ENCODE data around the gene ZNF552.
"Not testable (repeated sequence)": the region's sequence is repeated elsewhere in the genome, so short reads cannot be mapped to it uniquely, and the experiment has no call there.

Gene ZNF552

DNA sequence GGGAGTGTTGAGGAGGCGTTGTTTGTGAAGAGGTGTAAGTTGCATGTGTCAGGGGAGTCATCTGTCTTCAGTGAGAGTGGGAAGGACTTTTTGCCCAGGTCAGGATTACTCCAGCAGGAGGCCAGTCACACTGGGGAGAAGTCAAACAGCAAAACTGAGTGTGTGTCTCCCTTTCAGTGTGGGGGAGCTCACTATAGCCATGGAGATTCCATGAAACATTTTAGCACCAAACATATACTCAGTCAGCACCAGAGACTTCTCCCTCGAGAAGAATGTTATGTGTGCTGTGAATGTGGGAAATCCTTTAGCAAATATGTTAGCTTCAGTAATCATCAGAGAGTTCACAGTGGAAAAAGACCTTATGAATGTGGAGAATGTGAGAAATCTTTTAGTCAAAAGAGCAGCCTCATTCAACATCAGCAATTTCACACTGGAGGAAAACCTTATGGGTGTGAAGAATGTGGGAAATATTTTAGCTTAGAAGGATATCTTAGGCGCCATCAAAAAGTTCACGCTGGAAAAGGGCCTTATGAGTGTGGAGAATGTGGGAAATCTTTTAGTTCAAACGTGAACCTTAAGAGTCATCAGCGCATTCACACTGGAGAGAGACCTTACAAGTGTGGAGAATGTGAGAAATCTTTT lies 26.5 kb upstream of the ZNF552 start:
- TF ChIP-seq, protein P1, sequence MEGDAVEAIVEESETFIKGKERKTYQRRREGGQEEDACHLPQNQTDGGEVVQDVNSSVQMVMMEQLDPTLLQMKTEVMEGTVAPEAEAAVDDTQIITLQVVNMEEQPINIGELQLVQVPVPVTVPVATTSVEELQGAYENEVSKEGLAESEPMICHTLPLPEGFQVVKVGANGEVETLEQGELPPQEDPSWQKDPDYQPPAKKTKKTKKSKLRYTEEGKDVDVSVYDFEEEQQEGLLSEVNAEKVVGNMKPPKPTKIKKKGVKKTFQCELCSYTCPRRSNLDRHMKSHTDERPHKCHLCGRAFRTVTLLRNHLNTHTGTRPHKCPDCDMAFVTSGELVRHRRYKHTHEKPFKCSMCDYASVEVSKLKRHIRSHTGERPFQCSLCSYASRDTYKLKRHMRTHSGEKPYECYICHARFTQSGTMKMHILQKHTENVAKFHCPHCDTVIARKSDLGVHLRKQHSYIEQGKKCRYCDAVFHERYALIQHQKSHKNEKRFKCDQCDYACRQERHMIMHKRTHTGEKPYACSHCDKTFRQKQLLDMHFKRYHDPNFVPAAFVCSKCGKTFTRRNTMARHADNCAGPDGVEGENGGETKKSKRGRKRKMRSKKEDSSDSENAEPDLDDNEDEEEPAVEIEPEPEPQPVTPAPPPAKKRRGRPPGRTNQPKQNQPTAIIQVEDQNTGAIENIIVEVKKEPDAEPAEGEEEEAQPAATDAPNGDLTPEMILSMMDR (IDR thresholded peaks at IDR 0.05; ENCODE audit: insufficient read depth, low read length, poor library complexity, severe bottlenecking): no peak
- Histone ChIP-seq H3K4me3 (replicated peaks; ENCODE audit: low read depth, low read length) (no peak overlapping the region), H3K27me3 (replicated peaks; ENCODE audit: control insufficient read depth, insufficient read depth, low read length) (no peaks in the 10 kb centered on the region), H3K36me3 (ENCODE audit: control insufficient read depth, insufficient read depth, low read length) (peaks cover 10% of the 10 kb centered on the region)
- no peak for DNase-seq (ENCODE audit: extremely low read depth, insufficient read length)

DNA sequence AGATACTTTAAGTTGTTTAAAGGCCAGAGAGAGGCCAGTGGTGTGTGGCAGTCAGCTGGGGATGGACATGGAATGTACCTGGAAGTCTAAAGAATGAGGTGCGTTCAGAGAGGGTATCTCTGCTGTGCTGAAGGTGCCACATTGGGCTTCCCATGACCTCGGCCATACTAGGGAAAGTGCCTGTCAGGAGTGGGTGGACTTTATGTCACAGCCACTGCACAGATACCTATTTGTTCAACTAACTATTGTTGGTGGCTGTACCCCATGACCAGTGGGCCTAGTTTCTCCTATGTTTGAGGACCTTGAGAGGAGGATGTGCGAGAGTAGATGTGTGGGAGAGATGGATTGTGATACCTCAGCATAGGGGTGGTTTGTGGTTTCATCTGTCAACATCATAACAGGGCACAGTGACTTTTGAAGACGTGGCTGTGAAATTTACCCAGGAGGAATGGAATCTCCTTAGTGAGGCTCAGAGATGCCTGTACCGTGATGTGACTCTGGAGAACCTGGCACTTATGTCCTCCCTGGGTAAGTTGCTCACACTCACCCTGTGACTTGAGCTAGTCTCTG lies 24.0 kb upstream of the ZNF552 start:
- H3K36me3 ChIP-seq (ENCODE audit: control insufficient read depth, insufficient read depth, low read length); DNase-seq (ENCODE audit: extremely low read depth, insufficient read length); H3K4me3 ChIP-seq (replicated peaks; ENCODE audit: low read depth, low read length): not testable (repeated sequence)

DNA sequence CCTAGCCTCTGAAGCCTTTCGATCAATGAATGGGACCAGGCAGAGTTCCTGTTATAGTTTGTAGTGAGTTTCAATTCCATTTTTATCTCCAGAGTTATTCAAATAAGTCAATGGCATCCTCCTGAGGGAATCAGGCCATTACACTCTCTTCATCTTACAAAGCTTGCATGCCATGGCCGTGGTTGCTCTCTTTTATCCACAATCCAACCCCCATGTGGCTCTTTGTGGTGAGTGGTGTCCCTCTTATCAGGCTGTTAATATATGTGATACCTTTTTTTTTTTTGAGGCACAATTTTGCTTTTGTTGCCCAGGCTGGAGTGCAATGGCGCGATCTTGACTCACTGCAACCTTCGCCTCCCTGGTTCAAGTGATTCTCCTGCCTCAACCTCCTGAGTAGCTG lies 22.3 kb upstream of the ZNF552 start:
- H3K4me3 ChIP-seq (replicated peaks; ENCODE audit: low read depth, low read length); H3K27me3 ChIP-seq (replicated peaks; ENCODE audit: control insufficient read depth, insufficient read depth, low read length); H3K36me3 ChIP-seq (ENCODE audit: control insufficient read depth, insufficient read depth, low read length); DNase-seq (ENCODE audit: extremely low read depth, insufficient read length): not testable (repeated sequence)

More for the DNA sequence above, 24.0 kb upstream of the ZNF552 start:
- not testable (repeated sequence) for H3K27me3 ChIP-seq (replicated peaks; ENCODE audit: control insufficient read depth, insufficient read depth, low read length)

DNA sequence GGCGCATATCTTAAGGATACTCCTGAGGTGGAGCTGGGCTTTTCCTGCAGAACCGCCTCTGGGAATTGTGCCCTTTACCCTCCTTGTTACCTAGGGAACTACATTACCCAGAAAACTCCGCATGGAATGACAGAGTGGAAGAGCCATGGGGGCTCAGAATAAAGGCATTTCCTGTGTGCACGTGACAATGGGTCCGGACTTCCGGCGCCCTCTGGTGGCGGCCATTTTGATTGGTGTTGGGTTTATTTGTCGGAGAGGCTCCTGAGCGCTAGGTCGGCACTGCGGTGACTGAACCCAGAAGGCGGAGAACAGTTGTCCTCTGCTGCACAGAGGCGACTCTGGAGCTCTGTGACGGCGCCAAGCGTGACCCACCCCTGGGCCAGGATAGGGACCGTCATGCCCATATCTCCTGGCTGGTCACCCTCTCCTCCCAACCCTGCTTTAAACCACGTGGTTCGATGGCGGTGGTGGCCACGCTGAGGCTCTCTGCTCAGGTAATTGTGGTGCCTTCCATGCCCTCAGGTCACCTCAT lies 15.4 kb upstream of the ZNF552 start, which contains the start of gene ZNF587B:
Gene ZNF587B, plus strand, starts transcription at position 229 of the 532 bp plus-strand sequence. Its CDS starts 230 bp downstream, at position 459.
- TF ChIP-seq, protein P1 (IDR thresholded peaks at IDR 0.05; ENCODE audit: insufficient read depth, low read length, poor library complexity, severe bottlenecking): peak; percentile 38
- Histone ChIP-seq H3K27me3 (replicated peaks; ENCODE audit: control insufficient read depth, insufficient read depth, low read length) (no peaks in the 10 kb centered on the region), H3K4me3 (replicated peaks; ENCODE audit: low read depth, low read length) (no peak within 1 kb of the TSS), H3K36me3 (ENCODE audit: control insufficient read depth, insufficient read depth, low read length) (no peaks in the 10 kb centered on the region; the same call in none of the 2 replicates)
- peak; percentile 18 for DNase-seq (ENCODE audit: extremely low read depth, insufficient read length)

DNA sequence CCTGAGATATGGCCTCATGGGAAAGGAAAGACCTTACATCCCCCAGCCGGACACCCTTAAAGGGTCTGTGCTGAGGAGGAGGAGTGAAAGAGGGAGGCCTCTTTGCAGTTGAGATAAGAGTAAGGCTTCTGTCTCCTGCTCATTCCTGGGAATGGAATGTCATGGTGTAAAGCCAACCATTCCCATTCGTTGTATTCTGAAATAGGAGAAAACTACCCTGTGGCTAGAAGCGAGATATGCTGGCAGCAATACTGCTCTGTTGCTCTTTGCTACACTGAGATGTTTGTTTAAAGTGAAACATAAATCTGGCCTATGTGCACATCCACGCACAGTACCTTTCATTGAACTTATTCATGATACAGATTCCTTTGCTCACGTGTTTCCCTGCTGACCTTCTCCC lies 14.6 kb upstream of the ZNF552 start:
- no peak for DNase-seq (ENCODE audit: extremely low read depth, insufficient read length)
- Histone ChIP-seq H3K36me3 (ENCODE audit: control insufficient read depth, insufficient read depth, low read length) (no peaks in the 10 kb centered on the region; the same call in none of the 2 replicates), H3K4me3 (replicated peaks; ENCODE audit: low read depth, low read length) (no peak overlapping the region), H3K27me3 (replicated peaks; ENCODE audit: control insufficient read depth, insufficient read depth, low read length) (no peaks in the 10 kb centered on the region)
- TF ChIP-seq, protein P1 (IDR thresholded peaks at IDR 0.05; ENCODE audit: insufficient read depth, low read length, poor library complexity, severe bottlenecking): no peak

DNA sequence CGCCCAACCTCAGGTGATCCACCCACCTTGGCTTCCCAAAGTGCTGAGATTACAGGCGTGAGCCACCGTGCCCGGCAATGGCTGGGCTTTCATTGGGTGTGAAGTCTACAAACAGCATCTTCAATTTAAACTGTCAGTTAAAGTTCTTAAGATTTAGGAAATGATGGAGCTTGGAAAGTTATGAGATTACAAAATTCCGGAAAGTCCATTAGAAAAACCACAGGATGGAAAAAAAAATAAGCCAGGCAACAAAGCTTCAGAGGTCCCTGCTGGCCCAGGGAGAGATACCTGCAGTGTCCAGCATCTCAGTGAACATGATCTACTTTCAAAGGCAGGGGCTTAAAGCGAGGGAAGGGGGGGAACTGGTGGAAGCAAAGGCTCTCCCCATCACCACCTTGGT lies 10.8 kb upstream of the ZNF552 start:
- Histone ChIP-seq H3K4me3 (replicated peaks; ENCODE audit: low read depth, low read length) (no peak overlapping the region), H3K27me3 (replicated peaks; ENCODE audit: control insufficient read depth, insufficient read depth, low read length) (no peaks in the 10 kb centered on the region), H3K36me3 (ENCODE audit: control insufficient read depth, insufficient read depth, low read length) (no peaks in the 10 kb centered on the region; the same call in none of the 2 replicates)
- TF ChIP-seq, protein P1 (IDR thresholded peaks at IDR 0.05; ENCODE audit: insufficient read depth, low read length, poor library complexity, severe bottlenecking): no peak
- no peak for DNase-seq (ENCODE audit: extremely low read depth, insufficient read length)

DNA sequence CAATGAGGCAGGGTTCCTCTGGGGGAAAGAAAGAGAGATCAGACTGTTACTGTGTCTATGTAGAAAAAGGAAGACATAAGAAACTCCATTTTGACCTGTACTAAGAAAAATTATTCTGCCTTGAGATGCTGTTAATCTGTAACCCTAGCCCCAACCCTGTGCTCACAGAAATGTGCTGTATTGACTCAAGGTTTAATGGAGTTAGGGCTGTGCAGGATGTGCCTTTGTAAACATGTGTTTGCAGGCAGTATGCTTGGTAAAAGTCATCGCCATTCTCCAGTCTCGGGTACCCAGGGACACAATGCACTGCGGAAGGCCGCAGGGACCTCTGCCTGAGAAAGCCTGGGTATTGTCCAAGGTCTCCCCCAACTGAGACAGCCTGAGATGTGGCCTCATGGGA lies 8.9 kb upstream of the ZNF552 start:
- DNase-seq (ENCODE audit: extremely low read depth, insufficient read length); H3K36me3 ChIP-seq (ENCODE audit: control insufficient read depth, insufficient read depth, low read length); H3K4me3 ChIP-seq (replicated peaks; ENCODE audit: low read depth, low read length); H3K27me3 ChIP-seq (replicated peaks; ENCODE audit: control insufficient read depth, insufficient read depth, low read length): not testable (repeated sequence)

DNA sequence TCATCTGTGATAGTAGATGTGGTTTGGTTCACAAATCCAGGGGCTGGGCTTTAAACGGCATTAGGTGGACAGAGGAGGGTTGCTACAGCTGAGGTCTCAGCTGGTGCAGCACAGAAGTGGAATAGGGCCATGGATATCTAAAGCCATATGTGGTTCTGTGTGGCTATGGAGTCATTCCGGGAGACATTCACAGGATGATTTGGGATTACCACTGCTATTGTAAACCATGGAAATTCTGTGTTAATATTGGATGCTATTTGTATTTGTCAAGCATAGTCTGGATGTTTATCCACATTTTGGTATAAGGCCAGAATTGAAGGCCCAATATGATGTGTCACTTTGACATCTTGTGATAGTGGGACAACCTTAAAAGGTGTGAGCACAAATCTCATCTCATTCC lies 8.4 kb upstream of the ZNF552 start:
- H3K4me3 ChIP-seq (replicated peaks; ENCODE audit: low read depth, low read length); H3K36me3 ChIP-seq (ENCODE audit: control insufficient read depth, insufficient read depth, low read length); DNase-seq (ENCODE audit: extremely low read depth, insufficient read length): not testable (repeated sequence)

DNA sequence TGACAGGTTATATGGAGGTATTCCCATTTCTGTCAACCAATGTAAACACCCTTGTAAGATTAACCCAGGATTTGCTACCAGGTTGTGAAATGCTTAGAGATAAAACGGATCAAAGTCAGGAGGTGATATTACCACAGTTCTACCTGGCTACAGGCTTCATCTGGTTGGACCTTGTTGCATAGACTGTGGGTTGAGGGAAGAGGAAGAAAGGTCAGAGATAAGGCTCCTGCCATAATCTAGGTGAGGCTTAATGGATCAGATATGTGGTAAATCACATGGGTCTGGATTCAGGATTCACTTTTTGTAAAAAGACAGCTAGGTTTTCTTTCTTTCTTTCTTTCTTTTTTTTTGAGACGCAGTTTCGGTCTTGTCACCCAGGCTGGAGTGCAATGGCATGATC lies 6.8 kb upstream of the ZNF552 start:
- H3K36me3 ChIP-seq (ENCODE audit: control insufficient read depth, insufficient read depth, low read length); H3K4me3 ChIP-seq (replicated peaks; ENCODE audit: low read depth, low read length); DNase-seq (ENCODE audit: extremely low read depth, insufficient read length); H3K27me3 ChIP-seq (replicated peaks; ENCODE audit: control insufficient read depth, insufficient read depth, low read length): not testable (repeated sequence)

More for the DNA sequence above, 8.4 kb upstream of the ZNF552 start:
- not testable (repeated sequence) for H3K27me3 ChIP-seq (replicated peaks; ENCODE audit: control insufficient read depth, insufficient read depth, low read length)

DNA sequence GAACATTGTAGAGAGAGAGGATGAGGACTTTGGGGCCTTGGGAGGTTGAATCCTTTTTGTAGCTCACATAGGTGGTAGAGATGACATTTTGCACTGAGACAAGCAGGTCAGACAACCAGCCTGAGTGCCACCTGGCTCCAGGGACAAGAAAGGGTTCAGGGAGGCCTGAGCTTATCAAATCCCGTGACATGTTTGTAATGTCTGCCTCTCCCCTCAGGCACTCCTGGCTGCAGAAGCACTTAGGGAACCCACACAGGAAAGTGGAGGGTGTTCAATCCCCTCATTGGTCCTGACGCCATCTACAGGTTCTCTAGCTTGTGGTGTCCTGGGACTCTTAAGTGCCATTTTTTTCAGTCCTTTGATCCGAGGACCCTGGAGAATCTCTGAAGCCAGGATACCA lies 6.4 kb upstream of the ZNF552 start:
- not testable (repeated sequence) for H3K36me3 ChIP-seq (ENCODE audit: control insufficient read depth, insufficient read depth, low read length); H3K27me3 ChIP-seq (replicated peaks; ENCODE audit: control insufficient read depth, insufficient read depth, low read length); DNase-seq (ENCODE audit: extremely low read depth, insufficient read length)
- peak overlapping the region; percentile 98; the same call in 1 of the 2 replicates for H3K4me3 ChIP-seq (replicated peaks; ENCODE audit: low read depth, low read length)

All from GM06990 (cell line).